Muscle of back (tissue), 11 donors: ENCODE results near the gene RIPK3. TPM values are rescaled to one million over a fixed set of nuclear protein-coding genes. Genes with fewer than 3 reads are reported as not detected.

Experiments used
- DNase-seq, 3 donors: peaks; one replicate each; pipeline versions ENCODE4 v3.0.0 to v3.0.0-alpha.2; 2013
- polyA plus RNA-seq, 10 donors: library from polyadenylated mRNA; unstranded; fragments of 120-200 nt; gene quantifications; one replicate each; pipeline ENCODE4 v1.2.1, GENCODE V29; 2013; ENCODE audit not compliant: insufficient read length in 10 of 10

RIPK3 gene
- polyA plus RNA-seq, 10 donors, result 0.78 to 2.3 (median 1.8) TPM

GRCh38 chr14:24307156-24307574 is 32.6 kb downstream of the RIPK3 start:
- DNase-seq, result no peak

GRCh38 chr14:24304019-24304387 is 35.8 kb downstream of the RIPK3 start:
- DNase-seq, result no peak

DNA sequence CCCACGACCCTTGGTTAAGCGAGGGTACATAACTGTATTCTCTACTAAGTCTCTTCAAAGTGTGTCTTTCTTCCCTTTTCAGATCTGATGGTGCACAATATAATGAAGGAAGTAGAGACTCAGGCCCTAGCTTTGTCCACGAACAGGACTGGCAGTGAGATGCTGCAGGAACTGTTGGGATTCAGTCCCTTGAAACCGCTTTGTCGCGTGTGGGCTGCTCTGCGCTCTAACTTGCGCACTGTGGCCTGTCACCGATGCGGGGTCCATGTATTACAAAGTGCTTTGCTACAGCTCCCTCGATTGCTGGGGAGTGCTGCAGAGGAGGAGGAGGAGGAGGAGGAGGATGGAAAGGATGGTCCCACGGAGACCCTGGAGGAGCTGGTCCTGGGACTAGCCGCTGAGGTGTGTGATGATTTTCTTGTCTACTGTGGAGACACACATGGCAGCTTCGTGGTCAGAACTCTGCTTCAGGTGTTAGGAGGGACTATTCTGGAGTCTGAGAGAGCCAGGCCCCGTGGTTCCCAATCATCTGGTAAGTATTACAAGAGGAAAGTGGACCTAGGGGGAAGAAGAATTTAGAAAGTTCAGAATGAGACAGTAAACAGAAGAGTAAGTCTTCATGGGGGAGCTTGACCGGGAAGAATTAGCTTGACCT is 39.3 kb downstream of the RIPK3 start:
- DNase-seq, result no peak

DNA sequence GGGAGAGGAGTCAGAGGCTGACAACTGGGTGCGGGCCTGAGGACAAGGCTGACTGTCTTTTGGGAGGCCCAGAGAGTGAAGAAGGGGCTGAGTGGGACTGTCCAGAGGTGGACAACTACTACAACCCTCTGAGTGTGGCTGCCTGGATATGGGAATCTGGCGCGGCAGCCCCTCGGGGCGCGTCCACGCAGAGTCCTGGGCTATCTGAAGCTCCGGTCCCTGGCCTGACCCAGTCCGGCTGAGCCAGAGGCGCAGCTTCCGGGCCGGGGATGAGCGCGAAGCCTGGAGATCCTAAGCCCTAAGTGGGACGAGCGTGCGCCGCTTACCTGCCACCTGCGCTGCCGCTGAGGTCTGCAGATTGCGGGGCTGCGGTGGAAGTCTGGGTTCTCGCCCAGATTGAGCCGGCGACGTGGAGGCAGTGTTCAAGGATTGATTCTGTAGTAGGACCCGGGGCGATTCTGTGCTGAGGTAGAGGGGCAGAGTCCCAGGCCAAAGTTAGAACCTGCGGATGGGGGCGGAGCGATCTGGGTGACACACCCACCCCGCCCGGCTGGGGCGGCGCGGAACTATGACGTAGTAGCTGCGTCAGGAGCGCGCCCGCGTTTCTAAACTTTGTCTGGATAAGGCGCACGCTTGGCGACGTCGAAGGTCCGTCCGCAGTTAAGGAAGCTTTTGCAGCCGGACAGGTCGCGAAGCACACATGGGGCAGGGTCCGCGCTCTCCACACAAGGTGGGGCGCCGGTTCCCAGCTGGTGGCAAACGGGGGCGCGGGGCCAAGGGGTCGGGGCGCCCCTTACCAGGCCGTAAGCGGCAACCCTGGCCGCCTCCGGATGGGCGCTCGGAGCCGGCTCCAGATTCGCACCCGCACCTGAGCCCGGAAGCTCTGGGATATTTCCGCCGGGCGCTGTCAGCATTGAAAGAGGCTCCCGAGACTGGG is 40.3 kb downstream of the RIPK3 start, which contains the start of the genes DHRS1 and NOP9:
Gene DHRS1 (minus strand): TSS at position 526 of the 937 bp plus-strand sequence. CDS start 674 bp downstream, outside the sequence.
Gene NOP9 (plus strand): TSS at position 596 of the 937 bp plus-strand sequence. CDS start 105 bp downstream, at position 701.
- DNase-seq, result peak; percentile 87 to 95 (median 93)

DNA sequence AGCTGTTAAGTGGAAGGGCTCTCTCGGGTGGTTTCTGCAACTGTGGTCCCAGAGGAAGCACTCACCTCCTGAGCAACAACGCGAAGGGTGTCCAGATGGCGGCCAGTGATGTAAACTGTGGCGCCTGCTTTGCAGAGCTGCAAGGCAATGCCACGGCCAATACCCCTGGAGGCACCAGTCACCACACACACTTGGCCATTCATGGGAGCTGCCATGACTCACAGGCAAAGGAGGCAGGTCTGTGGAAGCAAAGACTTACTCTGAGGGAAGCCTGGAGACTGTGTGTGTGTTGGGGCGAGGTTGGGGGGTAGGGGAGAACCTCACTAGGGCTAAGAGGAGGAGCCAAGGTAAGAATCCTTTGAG is 40.9 kb downstream of the RIPK3 start:
- no peak for DNase-seq

DNA sequence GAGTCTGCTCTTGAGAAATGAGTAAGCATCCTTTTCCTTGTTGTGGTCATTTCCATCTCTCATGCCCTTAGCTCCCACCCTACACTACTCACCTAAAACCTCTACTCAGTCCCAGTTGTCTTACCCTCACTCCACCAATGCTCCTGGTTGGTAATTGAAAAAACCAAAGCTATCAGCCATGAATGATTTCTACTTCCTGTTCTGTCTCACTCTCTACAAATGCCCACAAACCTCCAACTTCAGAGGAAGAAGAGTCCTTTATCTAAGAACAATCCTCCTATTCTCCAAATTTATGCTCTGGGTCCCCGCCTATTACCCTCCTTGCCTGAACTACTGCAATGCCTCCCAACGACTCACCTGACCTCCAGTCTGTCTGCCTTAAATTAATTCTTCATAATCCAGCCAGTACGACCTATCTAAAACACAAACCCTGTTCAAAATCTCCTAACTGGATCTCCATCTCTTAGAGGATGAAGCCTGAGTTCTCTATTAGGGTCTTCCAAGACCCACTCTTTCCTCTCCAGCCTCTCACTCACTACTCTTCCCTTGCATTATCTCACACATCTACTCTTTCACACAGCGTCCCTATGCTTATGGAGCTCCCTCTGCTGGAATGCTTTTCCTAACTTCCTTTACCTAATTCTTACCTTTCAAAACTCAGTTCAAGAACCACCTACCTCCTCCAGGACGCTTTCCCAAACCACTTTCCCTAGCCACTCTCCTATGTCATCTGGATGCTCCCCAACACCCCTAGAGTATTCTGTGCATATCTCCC is 42.4 kb downstream of the RIPK3 start:
- no peak for DNase-seq

- peak; percentile 71 to 81 (median 80) for DNase-seq
Measured at GRCh38 chr14:24296341-24297157, 43.2 kb downstream of the RIPK3 start.

GRCh38 chr14:24293525-24293924 is 46.3 kb downstream of the RIPK3 start:
- no peak for DNase-seq

DNA sequence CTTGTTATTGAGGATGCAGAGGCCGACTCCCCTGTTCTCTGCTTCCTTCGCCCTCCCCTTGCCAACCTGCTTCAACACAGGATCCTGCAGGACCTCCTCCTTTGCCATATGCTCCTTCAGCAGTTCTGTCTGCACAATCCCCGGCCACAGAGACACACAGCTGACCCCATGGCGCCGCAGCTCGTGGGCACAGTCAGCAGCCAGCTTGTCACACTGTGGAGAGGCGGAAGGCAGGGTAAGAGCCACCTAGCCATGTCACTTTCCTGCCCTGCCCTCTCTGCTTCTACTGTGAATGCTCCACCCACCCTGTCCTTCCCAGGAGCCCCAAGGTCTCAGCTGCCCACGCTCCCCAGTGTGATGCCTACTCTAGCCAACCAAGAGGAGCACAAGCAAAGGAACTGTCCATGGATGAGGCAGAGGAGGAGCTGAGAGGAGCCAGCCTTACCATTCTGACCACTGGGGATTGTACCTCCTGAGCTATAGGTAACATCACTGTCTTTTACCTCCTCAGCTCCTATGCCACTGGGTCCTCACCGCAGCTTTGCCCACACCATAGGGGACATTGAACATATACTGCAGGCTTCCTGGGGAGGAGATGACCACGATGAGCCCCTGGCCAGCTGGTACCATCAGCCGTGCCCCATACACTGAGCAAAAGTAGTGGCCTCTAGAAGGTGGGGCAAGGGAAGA is 47.5 kb downstream of the RIPK3 start:
- DNase-seq, result no peak

- no peak for DNase-seq
Measured at GRCh38 chr14:24291446-24292117, 48.2 kb downstream of the RIPK3 start.

DNA sequence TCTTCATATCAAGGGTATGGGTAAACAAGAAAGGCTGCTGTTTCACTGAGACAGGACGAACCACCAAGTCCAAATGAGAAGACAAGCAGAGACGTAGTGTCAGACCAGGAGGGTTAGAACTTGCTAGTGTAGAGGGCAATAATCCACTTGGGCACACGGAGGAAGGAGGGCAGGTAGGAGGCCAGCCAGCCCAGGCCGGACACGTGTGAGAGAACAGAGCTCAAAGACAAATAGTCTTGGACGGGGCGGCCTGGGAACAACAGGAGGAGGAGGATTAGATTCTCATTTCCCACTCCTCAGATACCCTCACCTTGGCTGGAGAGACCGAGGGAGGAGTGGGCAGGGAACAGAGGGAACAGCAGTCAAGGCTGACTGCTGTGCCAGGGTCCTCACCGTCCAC is 49.0 kb downstream of the RIPK3 start:
- no peak for DNase-seq

- no peak for DNase-seq
Measured at GRCh38 chr14:24289649-24290280, 50.0 kb downstream of the RIPK3 start.

GRCh38 chr14:24286996-24287395 is 52.8 kb downstream of the RIPK3 start:
- DNase-seq, result no peak

Other genes starting within 250 kb of the RIPK3 start
- gene PCK2, start 245.7 kb downstream of the RIPK3 start, polyA plus RNA-seq, result 1 to 10 TPM; 2.8 to 6.0 (median 3.5) TPM
- 10 to 100 TPM; 35.0 to 45.0 (median 38.1) TPM for gene DCAF11, start 225.2 kb downstream of the RIPK3 start, polyA plus RNA-seq
- gene NRL, start 225.0 kb downstream of the RIPK3 start, polyA plus RNA-seq, result 1 to 10 TPM in 9 of 10 donors, under 1 TPM in 1; 0.98 to 1.6 (median 1.2) TPM
- 100 to 1,000 TPM in 8 of 10 donors, 10 to 100 TPM in 2; 68.5 to 142 (median 118) TPM for gene FITM1, start 209.3 kb downstream of the RIPK3 start, polyA plus RNA-seq
- 100 to 1,000 TPM in 8 of 10 donors, 10 to 100 TPM in 2; 96.2 to 122 (median 112) TPM for gene PSME1, start 203.8 kb downstream of the RIPK3 start, polyA plus RNA-seq
- gene EMC9, start 198.4 kb downstream of the RIPK3 start, polyA plus RNA-seq, result 10 to 100 TPM; 19.1 to 30.8 (median 26.9) TPM
- 10 to 100 TPM; 72.7 to 96.7 (median 84.4) TPM for gene PSME2, start 193.4 kb downstream of the RIPK3 start, polyA plus RNA-seq
- gene RNF31, start 192.5 kb downstream of the RIPK3 start, polyA plus RNA-seq, result 10 to 100 TPM; 26.5 to 46.0 (median 33.1) TPM
- 10 to 100 TPM; 23.8 to 36.0 (median 28.2) TPM for gene IRF9, start 178.7 kb downstream of the RIPK3 start, polyA plus RNA-seq
- 10 to 100 TPM in 6 of 10 donors, 1 to 10 TPM in 4; 5.7 to 11.6 (median 10.7) TPM for gene REC8, start 167.9 kb downstream of the RIPK3 start, polyA plus RNA-seq
- 10 to 100 TPM; 21.5 to 31.8 (median 26.6) TPM for gene IPO4, start 151.2 kb downstream of the RIPK3 start, polyA plus RNA-seq
- 10 to 100 TPM; 11.2 to 25.1 (median 17.6) TPM for gene TM9SF1, start 144.6 kb downstream of the RIPK3 start, polyA plus RNA-seq
- gene TSSK4, start 134.3 kb downstream of the RIPK3 start, polyA plus RNA-seq, result 1 to 10 TPM; 1.8 to 8.7 (median 2.8) TPM
- gene CHMP4A, start 126.5 kb downstream of the RIPK3 start, polyA plus RNA-seq, result 10 to 100 TPM; 26.0 to 44.1 (median 34.5) TPM
- gene MDP1, start 123.9 kb downstream of the RIPK3 start, polyA plus RNA-seq, result 10 to 100 TPM in 1 of 10 donors, 1 to 10 TPM in 9; 6.1 to 10.2 (median 8.0) TPM
- gene NEDD8, start 107.6 kb downstream of the RIPK3 start, polyA plus RNA-seq, result 100 to 1,000 TPM; 168 to 226 (median 186) TPM
- gene GMPR2, start 107.1 kb downstream of the RIPK3 start, polyA plus RNA-seq, result 10 to 100 TPM; 41.5 to 57.6 (median 50.7) TPM
- gene TINF2, start 97.4 kb downstream of the RIPK3 start, polyA plus RNA-seq, result 10 to 100 TPM; 33.5 to 43.0 (median 41.5) TPM
- 1 to 10 TPM in 7 of 10 donors, under 1 TPM in 3; 0.82 to 3.9 (median 1.3) TPM for gene TGM1, start 76.8 kb downstream of the RIPK3 start, polyA plus RNA-seq
- 10 to 100 TPM in 9 of 10 donors, 1 to 10 TPM in 1; 10.0 to 20.1 (median 13.3) TPM for gene RABGGTA, start 68.4 kb downstream of the RIPK3 start, polyA plus RNA-seq
- gene DHRS1, start 40.2 kb downstream of the RIPK3 start, polyA plus RNA-seq, result 10 to 100 TPM; 10.9 to 21.2 (median 17.0) TPM
- gene NOP9, start 40.1 kb downstream of the RIPK3 start, polyA plus RNA-seq, result 10 to 100 TPM; 18.6 to 24.6 (median 20.0) TPM
- gene CIDEB, start 32.0 kb downstream of the RIPK3 start, polyA plus RNA-seq, result 10 to 100 TPM in 7 of 10 donors, 1 to 10 TPM in 3; 8.3 to 15.5 (median 12.0) TPM
- 1 to 10 TPM; 1.4 to 3.4 (median 2.7) TPM for gene LTB4R2, start 29.9 kb downstream of the RIPK3 start, polyA plus RNA-seq
- 1 to 10 TPM; 2.2 to 6.7 (median 3.6) TPM for gene LTB4R, start 28.5 kb downstream of the RIPK3 start, polyA plus RNA-seq
- gene ADCY4, start 4.9 kb downstream of the RIPK3 start, polyA plus RNA-seq, result 10 to 100 TPM in 6 of 10 donors, 1 to 10 TPM in 4; 8.5 to 23.7 (median 14.3) TPM
- 10 to 100 TPM; 34.0 to 69.3 (median 44.5) TPM for gene NFATC4, start 28.2 kb upstream of the RIPK3 start, polyA plus RNA-seq
- gene NYNRIN, start 59.0 kb upstream of the RIPK3 start, polyA plus RNA-seq, result 10 to 100 TPM; 23.9 to 40.6 (median 29.1) TPM
- gene CBLN3, start 89.7 kb upstream of the RIPK3 start, polyA plus RNA-seq, result 1 to 10 TPM; 1.4 to 3.4 (median 2.0) TPM
- gene KHNYN, start 90.0 kb upstream of the RIPK3 start, polyA plus RNA-seq, result 10 to 100 TPM; 29.0 to 41.0 (median 34.7) TPM
- 10 to 100 TPM; 36.4 to 55.6 (median 47.6) TPM for gene SDR39U1, start 102.8 kb upstream of the RIPK3 start, polyA plus RNA-seq
- gene CMA1, start 168.3 kb upstream of the RIPK3 start, polyA plus RNA-seq, result under 1 TPM in 2 of 10 donors, not detected in 8; 0.14 to 0.34 TPM
- 1 to 10 TPM in 7 of 10 donors, under 1 TPM in 3; 0.73 to 3.1 (median 1.5) TPM for gene CTSG, start 236.3 kb upstream of the RIPK3 start, polyA plus RNA-seq